ENCODE results near the gene MEOX1.

DNA sequence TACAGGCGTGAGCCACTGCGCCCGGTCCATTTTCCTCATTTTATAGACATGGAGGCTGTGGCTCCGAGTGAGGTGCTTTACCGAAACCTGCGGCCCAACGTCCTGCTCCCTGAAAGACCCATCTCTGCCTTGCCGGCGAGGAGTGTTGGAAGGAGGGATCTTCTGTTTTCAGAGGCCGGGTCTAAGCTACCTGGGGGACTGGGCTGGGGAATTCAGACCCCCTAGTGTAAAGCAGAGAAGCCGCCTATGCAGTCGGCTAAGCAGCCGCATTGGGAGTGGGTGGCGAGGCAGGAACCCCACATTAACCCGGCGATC, 16.3 kb downstream of the MEOX1 start:
- TF ChIP-seq, protein P1, sequence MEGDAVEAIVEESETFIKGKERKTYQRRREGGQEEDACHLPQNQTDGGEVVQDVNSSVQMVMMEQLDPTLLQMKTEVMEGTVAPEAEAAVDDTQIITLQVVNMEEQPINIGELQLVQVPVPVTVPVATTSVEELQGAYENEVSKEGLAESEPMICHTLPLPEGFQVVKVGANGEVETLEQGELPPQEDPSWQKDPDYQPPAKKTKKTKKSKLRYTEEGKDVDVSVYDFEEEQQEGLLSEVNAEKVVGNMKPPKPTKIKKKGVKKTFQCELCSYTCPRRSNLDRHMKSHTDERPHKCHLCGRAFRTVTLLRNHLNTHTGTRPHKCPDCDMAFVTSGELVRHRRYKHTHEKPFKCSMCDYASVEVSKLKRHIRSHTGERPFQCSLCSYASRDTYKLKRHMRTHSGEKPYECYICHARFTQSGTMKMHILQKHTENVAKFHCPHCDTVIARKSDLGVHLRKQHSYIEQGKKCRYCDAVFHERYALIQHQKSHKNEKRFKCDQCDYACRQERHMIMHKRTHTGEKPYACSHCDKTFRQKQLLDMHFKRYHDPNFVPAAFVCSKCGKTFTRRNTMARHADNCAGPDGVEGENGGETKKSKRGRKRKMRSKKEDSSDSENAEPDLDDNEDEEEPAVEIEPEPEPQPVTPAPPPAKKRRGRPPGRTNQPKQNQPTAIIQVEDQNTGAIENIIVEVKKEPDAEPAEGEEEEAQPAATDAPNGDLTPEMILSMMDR (conservative IDR thresholded peaks at IDR 0.05; ENCODE audit: low read depth, low read length) = no peak
- TF ChIP-seq POLR2A (IDR thresholded peaks at IDR 0.05; ENCODE audit: low read depth, low read length) (no peak), CEBPB (IDR thresholded peaks at IDR 0.05; ENCODE audit: low read depth, low read length) (no peak), SMC3 (IDR thresholded peaks at IDR 0.05; ENCODE audit: low read depth, low read length) (no peak), RAD21 (IDR thresholded peaks at IDR 0.05; ENCODE audit: low read length) (no peak), CHD1 (IDR thresholded peaks at IDR 0.05; ENCODE audit: low read depth, low read length) (no peak)
- TF ChIP-seq, protein P2, sequence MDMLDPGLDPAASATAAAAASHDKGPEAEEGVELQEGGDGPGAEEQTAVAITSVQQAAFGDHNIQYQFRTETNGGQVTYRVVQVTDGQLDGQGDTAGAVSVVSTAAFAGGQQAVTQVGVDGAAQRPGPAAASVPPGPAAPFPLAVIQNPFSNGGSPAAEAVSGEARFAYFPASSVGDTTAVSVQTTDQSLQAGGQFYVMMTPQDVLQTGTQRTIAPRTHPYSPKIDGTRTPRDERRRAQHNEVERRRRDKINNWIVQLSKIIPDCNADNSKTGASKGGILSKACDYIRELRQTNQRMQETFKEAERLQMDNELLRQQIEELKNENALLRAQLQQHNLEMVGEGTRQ (IDR thresholded peaks at IDR 0.05; ENCODE audit: low read depth, low read length) = no peak
- TF ChIP-seq, protein P3, sequence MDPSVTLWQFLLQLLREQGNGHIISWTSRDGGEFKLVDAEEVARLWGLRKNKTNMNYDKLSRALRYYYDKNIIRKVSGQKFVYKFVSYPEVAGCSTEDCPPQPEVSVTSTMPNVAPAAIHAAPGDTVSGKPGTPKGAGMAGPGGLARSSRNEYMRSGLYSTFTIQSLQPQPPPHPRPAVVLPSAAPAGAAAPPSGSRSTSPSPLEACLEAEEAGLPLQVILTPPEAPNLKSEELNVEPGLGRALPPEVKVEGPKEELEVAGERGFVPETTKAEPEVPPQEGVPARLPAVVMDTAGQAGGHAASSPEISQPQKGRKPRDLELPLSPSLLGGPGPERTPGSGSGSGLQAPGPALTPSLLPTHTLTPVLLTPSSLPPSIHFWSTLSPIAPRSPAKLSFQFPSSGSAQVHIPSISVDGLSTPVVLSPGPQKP (IDR thresholded peaks at IDR 0.05; ENCODE audit: borderline replicate concordance, low read depth, low read length) = no peak

All from IMR-90 (cell line).